Left renal pelvis (tissue), 4 donors: Measurements from ENCODE around the gene RLBP1. TPM values are rescaled to one million over a fixed set of nuclear protein-coding genes. Genes with fewer than 3 reads are reported as not detected.

Experiments
- DNase-seq, 4 donors: peaks; one replicate each; pipeline ENCODE4 v3.0.0-alpha.2; 2013; ENCODE audit warnings: low read depth in 4 of 4, low spot score in 3 of 4
- polyA plus RNA-seq, 4 donors: library from polyadenylated mRNA; unstranded; fragments of 120-200 nt; gene quantifications; one replicate each; pipeline ENCODE4 v1.2.1, GENCODE V29; 2013; ENCODE audit not compliant: insufficient read length in 4 of 4

Gene RLBP1
- polyA plus RNA-seq, 4 donors, result not detected

GRCh38 chr15:89179966-89180875, 41.2 kb downstream of the RLBP1 start:
- no peak for DNase-seq

- DNase-seq, result no peak
Observed at GRCh38 chr15:89178307-89178977, 42.9 kb downstream of the RLBP1 start.

- DNase-seq, result peak; percentile 44 to 67 (median 62)
Observed at GRCh38 chr15:89177633-89178306, 43.6 kb downstream of the RLBP1 start.

GRCh38 chr15:89177116-89177515, 44.3 kb downstream of the RLBP1 start:
- DNase-seq, result no peak

GRCh38 chr15:89175617-89176191, 45.7 kb downstream of the RLBP1 start:
- DNase-seq, result no peak

- no peak for DNase-seq
Observed at GRCh38 chr15:89174476-89174875, 46.9 kb downstream of the RLBP1 start.

GRCh38 chr15:89172921-89173320, 48.5 kb downstream of the RLBP1 start:
- no peak for DNase-seq

- DNase-seq, result no peak
Observed at GRCh38 chr15:89171136-89172072, 50.0 kb downstream of the RLBP1 start.

GRCh38 chr15:89170364-89170763, 51.0 kb downstream of the RLBP1 start:
- DNase-seq, result no peak

GRCh38 chr15:89168316-89168833, 53.0 kb downstream of the RLBP1 start:
- DNase-seq, result no peak

- no peak for DNase-seq
Observed at GRCh38 chr15:89167267-89168176, 53.9 kb downstream of the RLBP1 start.

- no peak for DNase-seq
Observed at GRCh38 chr15:89165677-89166076, 55.7 kb downstream of the RLBP1 start.

GRCh38 chr15:89164712-89165211, 56.6 kb downstream of the RLBP1 start:
- DNase-seq, result no peak

GRCh38 chr15:89163271-89164055, 57.9 kb downstream of the RLBP1 start:
- no peak for DNase-seq

GRCh38 chr15:89161666-89162065, 59.7 kb downstream of the RLBP1 start:
- DNase-seq, result no peak
